Activated T-cell treated with anti-CD3 and anti-CD28 coated beads, Interleukin-2, amount 50 U/mL, for 24 hours (primary cell): ENCODE results near the gene UBE2U.

Experiments
- DNase-seq: peaks from one replicate; pipeline ENCODE4 v3.0.0-alpha.2; 2020
- H3K27ac Mint-ChIP-seq: 2 replicates; pipeline ENCODE4 v1.8.0; 2020; ENCODE audit warnings: mild to moderate bottlenecking, mixed read lengths
- H3K27me3 Mint-ChIP-seq: 2 replicates; pipeline ENCODE4 v1.8.0; 2020; ENCODE audit warnings: mixed read lengths
- H3K36me3 Mint-ChIP-seq: 2 replicates; pipeline ENCODE4 v1.8.0; 2020; ENCODE audit warnings: low read depth, mixed read lengths
- H3K4me1 Mint-ChIP-seq: 2 replicates; pipeline ENCODE4 v1.8.0; 2020; ENCODE audit warnings: low read depth, mixed read lengths
- H3K4me3 Mint-ChIP-seq: 2 replicates; pipeline ENCODE4 v1.8.0; 2020; ENCODE audit warnings: mild to moderate bottlenecking, moderate library complexity, mixed read lengths
- H3K9me3 Mint-ChIP-seq: 2 replicates; pipeline ENCODE4 v1.8.0; 2020; ENCODE audit warnings: mixed read lengths

The UBE2U gene

GRCh38 chr1:64203420-64203819 lies at the start of gene UBE2U:
UBE2U (plus strand) TSS chr1:64203623; CDS start chr1:64204051, 428 bp downstream.
- DNase-seq: no peak
- Mint-ChIP-seq H3K27me3 (peaks cover 22% of the 10 kb centered on the region), H3K36me3 (no peaks in the 10 kb centered on the region), H3K9me3 (no peaks in the 10 kb centered on the region), H3K27ac (no peak within 1 kb of the TSS), H3K4me3 (no peak within 1 kb of the TSS), H3K4me1 (peaks cover 5% of the 10 kb centered on the region)

- Mint-ChIP-seq H3K36me3 (no peaks in the 10 kb centered on the region), H3K27ac (no peak overlapping the region), H3K4me3 (no peak overlapping the region), H3K9me3 (no peaks in the 10 kb centered on the region), H3K4me1 (no peaks in the 10 kb centered on the region), H3K27me3 (peaks cover 15% of the 10 kb centered on the region)
- DNase-seq: no peak
Observed at GRCh38 chr1:64155278-64155677, 48.1 kb upstream of the UBE2U start.

- Mint-ChIP-seq H3K9me3 (no peaks in the 10 kb centered on the region), H3K4me3 (no peak overlapping the region), H3K27ac (no peak overlapping the region), H3K36me3 (no peaks in the 10 kb centered on the region), H3K4me1 (no peaks in the 10 kb centered on the region), H3K27me3 (peaks cover 34% of the 10 kb centered on the region)
- DNase-seq: no peak
Observed at GRCh38 chr1:64161357-64161941, 42.0 kb upstream of the UBE2U start.

GRCh38 chr1:64162151-64162550 lies 41.3 kb upstream of the UBE2U start:
- H3K27ac Mint-ChIP-seq: no peak overlapping the region

GRCh38 chr1:64162804-64163203 lies 40.6 kb upstream of the UBE2U start:
- Mint-ChIP-seq H3K36me3 (no peaks in the 10 kb centered on the region), H3K27me3 (peaks cover 41% of the 10 kb centered on the region), H3K9me3 (no peaks in the 10 kb centered on the region), H3K27ac (no peak overlapping the region), H3K4me1 (no peaks in the 10 kb centered on the region), H3K4me3 (no peak overlapping the region)
- DNase-seq: no peak

More at GRCh38 chr1:64162151-64162550, 41.3 kb upstream of the UBE2U start:
- Mint-ChIP-seq H3K4me1 (no peaks in the 10 kb centered on the region), H3K36me3 (no peaks in the 10 kb centered on the region), H3K4me3 (no peak overlapping the region), H3K27me3 (peaks cover 35% of the 10 kb centered on the region), H3K9me3 (no peaks in the 10 kb centered on the region)
- DNase-seq: no peak

- H3K4me3 Mint-ChIP-seq: no peak overlapping the region
- no peak for DNase-seq
- no peak overlapping the region for H3K27ac Mint-ChIP-seq
- peaks cover 41% of the 10 kb centered on the region for H3K27me3 Mint-ChIP-seq
- no peaks in the 10 kb centered on the region for H3K4me1 Mint-ChIP-seq
- no peaks in the 10 kb centered on the region for H3K36me3 Mint-ChIP-seq
- H3K9me3 Mint-ChIP-seq: no peaks in the 10 kb centered on the region
Observed at GRCh38 chr1:64163431-64163830, 40.0 kb upstream of the UBE2U start.

- H3K4me1 Mint-ChIP-seq: no peaks in the 10 kb centered on the region
- H3K27ac Mint-ChIP-seq: no peak overlapping the region
- peaks cover 38% of the 10 kb centered on the region for H3K27me3 Mint-ChIP-seq
- no peaks in the 10 kb centered on the region for H3K36me3 Mint-ChIP-seq
- no peak for DNase-seq
- no peaks in the 10 kb centered on the region for H3K9me3 Mint-ChIP-seq
- no peak overlapping the region for H3K4me3 Mint-ChIP-seq
Observed at GRCh38 chr1:64163970-64164369, 39.5 kb upstream of the UBE2U start.

GRCh38 chr1:64166629-64167028 lies 36.8 kb upstream of the UBE2U start:
- no peak for DNase-seq
- no peak overlapping the region for H3K27ac Mint-ChIP-seq
- no peak overlapping the region for H3K4me3 Mint-ChIP-seq
- peaks cover 10% of the 10 kb centered on the region for H3K4me1 Mint-ChIP-seq
- no peaks in the 10 kb centered on the region for H3K36me3 Mint-ChIP-seq
- peaks cover 41% of the 10 kb centered on the region for H3K27me3 Mint-ChIP-seq
- no peaks in the 10 kb centered on the region for H3K9me3 Mint-ChIP-seq

GRCh38 chr1:64167176-64167575 lies 36.2 kb upstream of the UBE2U start:
- Mint-ChIP-seq H3K27ac (no peak overlapping the region), H3K4me1 (peaks cover 15% of the 10 kb centered on the region), H3K4me3 (no peak overlapping the region), H3K9me3 (no peaks in the 10 kb centered on the region), H3K36me3 (no peaks in the 10 kb centered on the region), H3K27me3 (peaks cover 39% of the 10 kb centered on the region)
- DNase-seq: no peak

GRCh38 chr1:64171246-64171645 lies 32.2 kb upstream of the UBE2U start:
- no peaks in the 10 kb centered on the region for H3K9me3 Mint-ChIP-seq
- DNase-seq: no peak
- peak overlapping the region; percentile 73 for H3K27ac Mint-ChIP-seq
- H3K4me1 Mint-ChIP-seq: peaks cover 26% of the 10 kb centered on the region
- peaks cover 47% of the 10 kb centered on the region for H3K27me3 Mint-ChIP-seq
- H3K36me3 Mint-ChIP-seq: no peaks in the 10 kb centered on the region
- H3K4me3 Mint-ChIP-seq: no peak overlapping the region

GRCh38 chr1:64171797-64172281 lies 31.6 kb upstream of the UBE2U start:
- Mint-ChIP-seq H3K9me3 (no peaks in the 10 kb centered on the region), H3K36me3 (no peaks in the 10 kb centered on the region), H3K27ac (peak overlapping the region; percentile 73), H3K4me3 (no peak overlapping the region), H3K27me3 (peaks cover 45% of the 10 kb centered on the region), H3K4me1 (peaks cover 26% of the 10 kb centered on the region)
- DNase-seq: no peak

GRCh38 chr1:64172458-64172983 lies 30.9 kb upstream of the UBE2U start:
- Mint-ChIP-seq H3K27ac (peak overlapping the region; percentile 74), H3K4me1 (peaks cover 26% of the 10 kb centered on the region), H3K36me3 (no peaks in the 10 kb centered on the region), H3K9me3 (no peaks in the 10 kb centered on the region), H3K4me3 (peak overlapping the region; percentile 5), H3K27me3 (peaks cover 43% of the 10 kb centered on the region)
- DNase-seq: no peak

- H3K4me1 Mint-ChIP-seq: peaks cover 26% of the 10 kb centered on the region
- DNase-seq: no peak
- no peak overlapping the region for H3K27ac Mint-ChIP-seq
- no peaks in the 10 kb centered on the region for H3K9me3 Mint-ChIP-seq
- no peaks in the 10 kb centered on the region for H3K36me3 Mint-ChIP-seq
- H3K27me3 Mint-ChIP-seq: peaks cover 47% of the 10 kb centered on the region
- H3K4me3 Mint-ChIP-seq: no peak overlapping the region
Observed at GRCh38 chr1:64173336-64173940, 30.0 kb upstream of the UBE2U start.

- H3K36me3 Mint-ChIP-seq: no peaks in the 10 kb centered on the region
- H3K27ac Mint-ChIP-seq: no peak overlapping the region
- H3K9me3 Mint-ChIP-seq: no peaks in the 10 kb centered on the region
- H3K4me3 Mint-ChIP-seq: no peak overlapping the region
- H3K27me3 Mint-ChIP-seq: peaks cover 41% of the 10 kb centered on the region
- DNase-seq: no peak
- H3K4me1 Mint-ChIP-seq: peaks cover 26% of the 10 kb centered on the region
Observed at GRCh38 chr1:64175639-64176038, 27.8 kb upstream of the UBE2U start.

- Mint-ChIP-seq H3K36me3 (no peaks in the 10 kb centered on the region), H3K9me3 (no peaks in the 10 kb centered on the region), H3K27ac (no peak overlapping the region), H3K4me3 (no peak overlapping the region), H3K27me3 (peaks cover 39% of the 10 kb centered on the region), H3K4me1 (peaks cover 16% of the 10 kb centered on the region)
- DNase-seq: no peak
Observed at GRCh38 chr1:64176659-64177058, 26.8 kb upstream of the UBE2U start.
